ENCODE data around the gene NEK8. TPM values are rescaled to one million over a fixed set of nuclear protein-coding genes. Genes with fewer than 3 reads are reported as not detected.

Gene NEK8
- total and polyA plus RNA-seq, 9 of the 15 experiments (the other 6 are each of a cell fraction or from before 2014, with no cell fraction given): 0.98 to 16.6 (median 4.6) TPM

GRCh38 chr17:28743243-28744103 lies 14.9 kb downstream of the NEK8 start, which contains the start of gene TRAF4 (continued):
- TF ChIP-seq RREB1 (CRISPR knock-in tag; IDR thresholded peaks at IDR 0.05) (peak; percentile 66; the same call in 1 of the 2 replicates), ZNF644 (tag; IDR thresholded peaks at IDR 0.05; ENCODE audit: low read depth) (no peak), GABPA (tag; conservative IDR thresholded peaks at IDR 0.05; ENCODE audit: low read depth) (peak; percentile 74), MAZ (CRISPR knock-in tag; conservative IDR thresholded peaks at IDR 0.05 in 1 of 2, IDR thresholded peaks at IDR 0.05 in 1 of 2) (peak in 1 of 2 experiments; percentile 83; a peak in 2 of 4 replicates), HMGXB4 (CRISPR knock-in tag; IDR thresholded peaks at IDR 0.05) (peak; percentile 97), ESRRB (CRISPR knock-in tag; IDR thresholded peaks at IDR 0.05; ENCODE audit: borderline replicate concordance) (no peak), E2F1 (CRISPR knock-in tag; IDR thresholded peaks at IDR 0.05) (peak; percentile 68), PML (IDR thresholded peaks at IDR 0.05; ENCODE audit: low read length) (peak; percentile 42; the same call in 1 of the 2 replicates), NEUROD1 (IDR thresholded peaks at IDR 0.05; ENCODE audit: borderline replicate concordance, low read depth, low read length, partially characterized antibody) (peak; percentile 54), TFAM (CRISPR knock-in tag; conservative IDR thresholded peaks at IDR 0.05) (no peak), NKRF (IDR thresholded peaks at IDR 0.05; ENCODE audit: borderline replicate concordance) (peak; percentile 87), E2F6 (IDR thresholded peaks at IDR 0.05; ENCODE audit: borderline replicate concordance in 1 of 2, extremely low read depth in 1 of 2, insufficient read depth in 1 of 2, insufficient read length in 1 of 2, low read depth in 1 of 2, low read length in 1 of 2, poor library complexity in 1 of 2, severe bottlenecking in 1 of 2) (peak; percentile 98 to 100)

Data from K562 (cell line).